ENCODE data around the gene CTU1.
"Not testable (repeated sequence)": the region's sequence is repeated elsewhere in the genome, so short reads cannot be mapped to it uniquely, and the experiment has no call there.

The CTU1 gene

DNA sequence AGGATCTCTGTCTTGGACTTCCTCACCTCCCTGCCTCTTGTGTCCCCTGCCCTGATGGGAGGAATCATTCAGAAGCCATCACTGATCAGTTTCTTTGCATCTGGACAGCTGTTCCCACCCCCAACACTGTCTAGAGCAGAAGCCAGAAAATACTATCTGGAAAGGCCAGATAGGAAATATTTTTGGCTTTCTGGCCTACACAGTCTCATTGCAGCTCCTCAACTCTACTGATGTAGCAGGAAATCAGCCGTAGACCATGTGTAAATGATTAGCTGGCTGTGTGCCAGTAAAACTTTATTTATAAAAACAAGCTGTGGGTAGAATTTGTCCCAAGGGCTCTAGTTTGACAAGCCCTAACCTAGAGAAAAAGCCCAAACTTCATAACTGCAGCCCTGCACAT is 39.5 kb upstream of the CTU1 start:
- no peak overlapping the region for H3K4me3 ChIP-seq (ENCODE audit: low read depth, low read length)
- TF ChIP-seq MYC (IDR thresholded peaks at IDR 0.05; ENCODE audit: low read depth, low read length), result no peak
- no peak for TF ChIP-seq POLR2A (IDR thresholded peaks at IDR 0.05; ENCODE audit: extremely low read depth, insufficient read length)
- TF ChIP-seq, protein P1, sequence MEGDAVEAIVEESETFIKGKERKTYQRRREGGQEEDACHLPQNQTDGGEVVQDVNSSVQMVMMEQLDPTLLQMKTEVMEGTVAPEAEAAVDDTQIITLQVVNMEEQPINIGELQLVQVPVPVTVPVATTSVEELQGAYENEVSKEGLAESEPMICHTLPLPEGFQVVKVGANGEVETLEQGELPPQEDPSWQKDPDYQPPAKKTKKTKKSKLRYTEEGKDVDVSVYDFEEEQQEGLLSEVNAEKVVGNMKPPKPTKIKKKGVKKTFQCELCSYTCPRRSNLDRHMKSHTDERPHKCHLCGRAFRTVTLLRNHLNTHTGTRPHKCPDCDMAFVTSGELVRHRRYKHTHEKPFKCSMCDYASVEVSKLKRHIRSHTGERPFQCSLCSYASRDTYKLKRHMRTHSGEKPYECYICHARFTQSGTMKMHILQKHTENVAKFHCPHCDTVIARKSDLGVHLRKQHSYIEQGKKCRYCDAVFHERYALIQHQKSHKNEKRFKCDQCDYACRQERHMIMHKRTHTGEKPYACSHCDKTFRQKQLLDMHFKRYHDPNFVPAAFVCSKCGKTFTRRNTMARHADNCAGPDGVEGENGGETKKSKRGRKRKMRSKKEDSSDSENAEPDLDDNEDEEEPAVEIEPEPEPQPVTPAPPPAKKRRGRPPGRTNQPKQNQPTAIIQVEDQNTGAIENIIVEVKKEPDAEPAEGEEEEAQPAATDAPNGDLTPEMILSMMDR (IDR thresholded peaks at IDR 0.05; ENCODE audit: low read depth, low read length), result no peak
- TF ChIP-seq, protein P2, sequence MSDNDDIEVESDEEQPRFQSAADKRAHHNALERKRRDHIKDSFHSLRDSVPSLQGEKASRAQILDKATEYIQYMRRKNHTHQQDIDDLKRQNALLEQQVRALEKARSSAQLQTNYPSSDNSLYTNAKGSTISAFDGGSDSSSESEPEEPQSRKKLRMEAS (IDR thresholded peaks at IDR 0.05; ENCODE audit: low read depth, low read length), result no peak
- DNase-seq (ENCODE audit: low read depth), result no peak

DNA sequence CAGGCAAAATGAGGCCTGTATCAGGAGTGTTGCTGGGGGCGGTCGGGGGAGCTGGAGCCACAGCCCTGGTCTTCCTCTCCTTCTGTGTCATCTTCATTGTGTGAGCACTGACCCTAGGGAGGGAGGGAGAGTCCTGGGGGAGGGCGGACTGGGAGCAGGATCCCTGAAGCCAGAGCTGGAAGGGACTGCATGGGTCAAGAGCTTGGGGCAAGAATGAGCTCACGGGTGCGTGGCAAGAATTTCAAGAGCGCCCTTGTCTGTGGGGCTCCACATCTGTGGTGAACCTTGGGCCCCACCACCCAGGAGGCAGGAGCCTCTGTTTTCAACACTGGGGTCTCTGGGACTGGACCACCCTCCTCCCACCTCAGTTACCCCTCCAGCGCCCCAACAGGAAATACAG is 38.5 kb upstream of the CTU1 start:
- DNase-seq (ENCODE audit: low read depth), result no peak
- TF ChIP-seq, protein P2 (IDR thresholded peaks at IDR 0.05; ENCODE audit: low read depth, low read length), result no peak
- TF ChIP-seq MYC (IDR thresholded peaks at IDR 0.05; ENCODE audit: low read depth, low read length), result no peak
- no peak for TF ChIP-seq POLR2A (IDR thresholded peaks at IDR 0.05; ENCODE audit: extremely low read depth, insufficient read length)
- TF ChIP-seq, protein P1 (IDR thresholded peaks at IDR 0.05; ENCODE audit: low read depth, low read length), result no peak
- H3K4me3 ChIP-seq (ENCODE audit: low read depth, low read length), result no peak overlapping the region

DNA sequence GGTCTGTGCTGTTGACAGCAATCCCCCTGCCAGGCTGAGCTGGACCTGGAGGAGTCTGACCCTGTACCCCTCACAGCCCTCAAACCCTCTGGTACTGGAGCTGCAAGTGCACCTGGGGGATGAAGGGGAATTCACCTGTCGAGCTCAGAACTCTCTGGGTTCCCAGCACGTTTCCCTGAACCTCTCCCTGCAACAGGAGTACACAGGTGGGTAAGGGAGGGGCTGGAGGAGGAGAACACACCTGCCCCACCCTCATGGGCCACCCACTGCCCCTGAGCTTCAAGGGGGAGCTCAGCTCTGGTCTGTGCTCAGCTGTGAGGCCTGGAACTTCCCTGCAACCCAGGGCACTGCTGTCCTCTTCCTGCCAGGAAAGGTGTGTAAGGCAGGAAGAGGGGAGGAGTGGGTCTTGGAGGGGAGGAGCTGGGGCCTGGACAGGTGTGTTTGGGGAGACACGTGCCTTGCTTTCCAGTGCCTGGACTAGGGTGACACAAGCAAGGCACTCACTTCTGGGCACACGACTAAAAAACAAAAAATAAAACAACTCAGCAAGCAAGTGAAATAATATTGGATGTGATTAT is 37.8 kb upstream of the CTU1 start:
- DNase-seq (ENCODE audit: low read depth), result no peak
- no peak overlapping the region for H3K4me3 ChIP-seq (ENCODE audit: low read depth, low read length)
- TF ChIP-seq, protein P1 (IDR thresholded peaks at IDR 0.05; ENCODE audit: low read depth, low read length), result no peak
- TF ChIP-seq MYC (IDR thresholded peaks at IDR 0.05; ENCODE audit: low read depth, low read length) (no peak), POLR2A (IDR thresholded peaks at IDR 0.05; ENCODE audit: extremely low read depth, insufficient read length) (no peak)
- TF ChIP-seq, protein P2 (IDR thresholded peaks at IDR 0.05; ENCODE audit: low read depth, low read length), result no peak

DNA sequence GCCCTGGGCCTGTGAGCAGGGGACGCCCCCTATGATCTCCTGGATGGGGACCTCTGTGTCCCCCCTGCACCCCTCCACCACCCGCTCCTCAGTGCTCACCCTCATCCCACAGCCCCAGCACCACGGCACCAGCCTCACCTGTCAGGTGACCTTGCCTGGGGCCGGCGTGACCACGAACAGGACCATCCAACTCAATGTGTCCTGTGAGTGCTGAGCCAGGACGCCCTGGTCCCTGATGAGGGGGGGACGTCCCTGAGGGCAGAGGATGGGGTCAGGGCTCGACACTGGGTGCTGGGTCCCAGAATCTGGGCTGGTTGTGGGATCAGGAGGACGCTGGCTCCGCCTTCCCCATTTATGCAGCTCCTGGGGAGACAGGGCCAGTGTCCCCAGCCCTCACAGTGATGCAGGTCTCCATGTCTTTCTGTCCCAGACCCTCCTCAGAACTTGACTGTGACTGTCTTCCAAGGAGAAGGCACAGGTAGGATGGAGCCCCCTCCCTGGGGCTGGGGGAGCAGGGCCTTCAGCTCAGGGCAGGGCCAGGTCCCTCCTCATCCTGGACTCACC is 36.4 kb upstream of the CTU1 start:
- H3K4me3 ChIP-seq (ENCODE audit: low read depth, low read length), result no peak overlapping the region
- DNase-seq (ENCODE audit: low read depth), result no peak
- TF ChIP-seq, protein P2 (IDR thresholded peaks at IDR 0.05; ENCODE audit: low read depth, low read length), result no peak
- no peak for TF ChIP-seq POLR2A (IDR thresholded peaks at IDR 0.05; ENCODE audit: extremely low read depth, insufficient read length)
- no peak for TF ChIP-seq MYC (IDR thresholded peaks at IDR 0.05; ENCODE audit: low read depth, low read length)
- TF ChIP-seq, protein P1 (IDR thresholded peaks at IDR 0.05; ENCODE audit: low read depth, low read length), result no peak

DNA sequence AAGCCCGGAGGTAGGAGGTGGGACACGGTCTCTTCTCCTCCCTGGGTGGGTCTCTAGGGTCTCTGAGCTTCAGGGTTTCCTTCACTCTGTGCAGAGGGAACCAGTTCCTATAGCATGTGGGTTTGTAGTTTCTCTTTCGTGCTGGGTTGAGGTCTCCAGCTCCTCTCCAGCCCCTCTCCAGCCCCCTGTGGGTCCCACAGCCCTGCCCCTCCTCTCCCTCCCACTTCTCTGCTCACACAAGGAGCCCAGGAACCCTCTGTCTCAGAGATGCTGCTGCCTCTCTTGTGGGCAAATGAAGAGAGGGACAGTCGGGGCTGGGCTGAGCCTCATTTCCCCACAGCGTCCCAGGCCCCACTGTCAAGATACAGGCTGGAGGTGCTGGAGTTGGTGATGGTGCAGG is 35.3 kb upstream of the CTU1 start:
- no peak overlapping the region for H3K4me3 ChIP-seq (ENCODE audit: low read depth, low read length)
- no peak for DNase-seq (ENCODE audit: low read depth)
- TF ChIP-seq POLR2A (IDR thresholded peaks at IDR 0.05; ENCODE audit: extremely low read depth, insufficient read length), result no peak
- TF ChIP-seq MYC (IDR thresholded peaks at IDR 0.05; ENCODE audit: low read depth, low read length), result no peak
- TF ChIP-seq, protein P2 (IDR thresholded peaks at IDR 0.05; ENCODE audit: low read depth, low read length), result no peak
- TF ChIP-seq, protein P1 (IDR thresholded peaks at IDR 0.05; ENCODE audit: low read depth, low read length), result no peak

DNA sequence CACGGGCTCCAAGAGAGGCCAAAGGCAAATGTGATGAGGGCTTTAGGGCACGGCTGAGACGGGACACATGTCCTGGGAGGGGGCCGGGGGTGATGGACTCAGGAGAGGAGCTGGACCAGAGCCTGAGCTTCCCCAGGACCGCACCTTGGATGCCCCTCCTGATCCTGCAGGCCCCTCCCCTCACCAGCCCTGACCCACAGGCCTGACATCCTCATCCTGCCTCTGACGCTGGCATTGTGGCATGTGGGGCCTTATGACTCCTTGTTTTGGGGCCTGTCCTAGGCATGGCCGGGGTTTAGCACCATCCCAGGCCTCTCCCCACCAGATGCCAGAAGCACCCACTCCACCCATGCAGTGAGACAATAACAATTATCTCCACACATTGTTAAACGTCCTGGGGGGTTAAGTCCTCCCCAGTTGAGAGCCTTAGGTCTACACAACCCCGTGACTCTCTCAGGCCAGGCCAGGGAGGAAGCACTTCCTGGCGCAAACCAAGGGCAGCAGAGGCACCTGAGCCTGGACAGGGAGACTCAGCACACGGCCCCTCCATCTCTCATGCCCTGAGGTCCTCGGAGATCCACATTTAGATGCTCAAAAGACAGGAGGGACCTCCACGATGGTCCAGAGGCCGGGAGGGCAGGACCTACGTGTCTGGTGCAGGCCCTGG is 34.7 kb upstream of the CTU1 start:
- not testable (repeated sequence) for H3K4me3 ChIP-seq (ENCODE audit: low read depth, low read length); DNase-seq (ENCODE audit: low read depth)
